HG02798 (cell line): Measurements from ENCODE around the gene UGT1A10.
"Not testable (repeated sequence)": the region's sequence is repeated elsewhere in the genome, so short reads cannot be mapped to it uniquely, and the experiment has no call there.

Experiments used
- ATAC-seq: cut with Tn5 transposase; IDR thresholded peaks from one replicate; pipeline ENCODE4 v1.9.1; 2021; ENCODE audit warnings: mild to moderate bottlenecking; ENCODE audit not compliant: unreplicated experiment, poor library complexity

The UGT1A10 gene

GRCh38 chr2:233654501-233654900, 18.3 kb downstream of the UGT1A10 start:
- ATAC-seq: no peak

GRCh38 chr2:233655043-233655442, 18.8 kb downstream of the UGT1A10 start:
- no peak for ATAC-seq

GRCh38 chr2:233655943-233656342, 19.7 kb downstream of the UGT1A10 start:
- not testable (repeated sequence) for ATAC-seq

- ATAC-seq: no peak
These were observed 20.2 kb downstream of the UGT1A10 start for GRCh38 chr2:233656443-233656842.

GRCh38 chr2:233658610-233659009, 22.4 kb downstream of the UGT1A10 start:
- no peak for ATAC-seq

GRCh38 chr2:233663911-233664310, 27.7 kb downstream of the UGT1A10 start:
- ATAC-seq: no peak

GRCh38 chr2:233668605-233669260, 32.5 kb downstream of the UGT1A10 start:
- no peak for ATAC-seq

- no peak for ATAC-seq
These were observed 35.3 kb downstream of the UGT1A10 start, which contains the start of gene UGT1A9 for GRCh38 chr2:233671290-233672161. Gene UGT1A9, plus strand, starts transcription at chr2:233671898. Its CDS starts 37 bp downstream, at chr2:233671935.

- no peak for ATAC-seq
These were observed 36.6 kb downstream of the UGT1A10 start for GRCh38 chr2:233672886-233673285.

GRCh38 chr2:233673896-233674295, 37.6 kb downstream of the UGT1A10 start:
- no peak for ATAC-seq

- no peak for ATAC-seq
These were observed 38.1 kb downstream of the UGT1A10 start for GRCh38 chr2:233674314-233674713.

- no peak for ATAC-seq
These were observed 38.7 kb downstream of the UGT1A10 start for GRCh38 chr2:233674995-233675394.

GRCh38 chr2:233676046-233676445, 39.8 kb downstream of the UGT1A10 start:
- no peak for ATAC-seq

- ATAC-seq: no peak
These were observed 42.9 kb downstream of the UGT1A10 start for GRCh38 chr2:233679196-233679595.

- no peak for ATAC-seq
These were observed 44.3 kb downstream of the UGT1A10 start for GRCh38 chr2:233680361-233681045.

- ATAC-seq: no peak
These were observed 45.4 kb downstream of the UGT1A10 start, which contains the start of gene UGT1A7 for GRCh38 chr2:233681521-233682099. Gene UGT1A7, plus strand, starts transcription at chr2:233681901. Its CDS starts 37 bp downstream, at chr2:233681938.

- ATAC-seq: no peak
These were observed 48.4 kb downstream of the UGT1A10 start for GRCh38 chr2:233684640-233685039.

GRCh38 chr2:233686928-233687327, 50.7 kb downstream of the UGT1A10 start:
- no peak for ATAC-seq

- no peak for ATAC-seq
These were observed 52.1 kb downstream of the UGT1A10 start for GRCh38 chr2:233688341-233688740.

- ATAC-seq: no peak
These were observed 52.8 kb downstream of the UGT1A10 start for GRCh38 chr2:233689031-233689430.
